Glutamatergic neuron (in vitro differentiated cells): ENCODE measurements around the gene KIF1C. TPM values are rescaled to one million over a fixed set of nuclear protein-coding genes. Genes with fewer than 3 reads are reported as not detected.
A peak's percentile ranks its signal among the peaks of the same experiment; 100 is the strongest.
"Not testable (repeated sequence)": the region's sequence is repeated elsewhere in the genome, so short reads cannot be mapped to it uniquely, and the experiment has no call there.

Source experiments
- DNase-seq: peaks from one replicate; pipeline ENCODE4 v3.0.0; 2022
- H3K27ac Mint-ChIP-seq: one replicate; pipeline ENCODE4 v1.8.0; 2020; ENCODE audit warnings: mild to moderate bottlenecking, mixed read lengths, inconsistent platforms; ENCODE audit not compliant: unreplicated experiment
- H3K27me3 Mint-ChIP-seq: one replicate; pipeline ENCODE4 v1.8.0; 2020; ENCODE audit warnings: mild to moderate bottlenecking, moderate library complexity, mixed read lengths, inconsistent platforms; ENCODE audit not compliant: unreplicated experiment
- H3K36me3 Mint-ChIP-seq: one replicate; pipeline ENCODE4 v1.8.0; 2020; ENCODE audit warnings: mild to moderate bottlenecking, mixed read lengths, inconsistent platforms; ENCODE audit not compliant: unreplicated experiment
- H3K4me1 Mint-ChIP-seq: one replicate; pipeline ENCODE4 v1.8.0; 2020; ENCODE audit warnings: mild to moderate bottlenecking, low read depth, mixed read lengths, inconsistent platforms; ENCODE audit not compliant: unreplicated experiment
- H3K4me3 Mint-ChIP-seq: one replicate; pipeline ENCODE4 v1.8.0; 2020; ENCODE audit warnings: mild to moderate bottlenecking, mixed read lengths, inconsistent platforms; ENCODE audit not compliant: unreplicated experiment
- H3K9me3 Mint-ChIP-seq: one replicate; pipeline ENCODE4 v1.8.0; 2020; ENCODE audit warnings: mild to moderate bottlenecking, moderate library complexity, mixed read lengths, inconsistent platforms; ENCODE audit not compliant: unreplicated experiment
- total RNA-seq: library from RNA; stranded (reverse); fragmentation: NEBNext Ultra II Directional; extraction: Animal tissue kit (Norgen Biotek cat#: 25700); gene quantifications from one replicate; pipeline ENCODE4 v1.2.1, GENCODE V29; 2021; ENCODE audit not compliant: unreplicated experiment
- TF ChIP-seq, protein P1 (sequence below): fragments of 200-600 bp; sonication (generic); IDR thresholded peaks from one replicate; pipeline ENCODE4 v1.5.0; 2021; ENCODE audit not compliant: partially characterized antibody, unreplicated experiment

KIF1C gene
- total RNA-seq, 1 donor from 2014 or later, result 5.6 TPM

DNA sequence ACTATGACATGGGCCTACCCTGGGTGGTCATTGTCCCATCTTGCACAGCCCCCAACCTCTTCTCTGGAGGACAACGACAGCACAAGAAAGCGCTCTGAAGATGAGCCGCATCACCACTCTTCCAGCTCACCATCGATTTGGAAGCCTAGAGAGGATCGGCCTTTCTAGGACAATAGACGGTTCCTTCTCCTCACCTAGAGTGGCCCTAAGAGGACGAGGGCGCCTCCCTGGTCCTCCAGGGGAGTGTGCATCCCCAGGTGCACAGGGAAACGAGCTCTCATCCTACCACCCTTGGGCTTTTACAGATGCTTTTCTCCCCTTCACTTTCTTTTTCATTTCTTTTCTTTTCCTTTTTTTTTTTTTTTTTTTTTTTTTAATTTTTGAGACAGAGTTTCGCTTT is 57.8 kb downstream of the KIF1C start:
- DNase-seq, result no peak
- no peak overlapping the region for H3K27ac Mint-ChIP-seq
- H3K4me3 Mint-ChIP-seq, result no peak overlapping the region
- H3K9me3 Mint-ChIP-seq, result peaks cover 6% of the 10 kb centered on the region
- TF ChIP-seq, protein P1, sequence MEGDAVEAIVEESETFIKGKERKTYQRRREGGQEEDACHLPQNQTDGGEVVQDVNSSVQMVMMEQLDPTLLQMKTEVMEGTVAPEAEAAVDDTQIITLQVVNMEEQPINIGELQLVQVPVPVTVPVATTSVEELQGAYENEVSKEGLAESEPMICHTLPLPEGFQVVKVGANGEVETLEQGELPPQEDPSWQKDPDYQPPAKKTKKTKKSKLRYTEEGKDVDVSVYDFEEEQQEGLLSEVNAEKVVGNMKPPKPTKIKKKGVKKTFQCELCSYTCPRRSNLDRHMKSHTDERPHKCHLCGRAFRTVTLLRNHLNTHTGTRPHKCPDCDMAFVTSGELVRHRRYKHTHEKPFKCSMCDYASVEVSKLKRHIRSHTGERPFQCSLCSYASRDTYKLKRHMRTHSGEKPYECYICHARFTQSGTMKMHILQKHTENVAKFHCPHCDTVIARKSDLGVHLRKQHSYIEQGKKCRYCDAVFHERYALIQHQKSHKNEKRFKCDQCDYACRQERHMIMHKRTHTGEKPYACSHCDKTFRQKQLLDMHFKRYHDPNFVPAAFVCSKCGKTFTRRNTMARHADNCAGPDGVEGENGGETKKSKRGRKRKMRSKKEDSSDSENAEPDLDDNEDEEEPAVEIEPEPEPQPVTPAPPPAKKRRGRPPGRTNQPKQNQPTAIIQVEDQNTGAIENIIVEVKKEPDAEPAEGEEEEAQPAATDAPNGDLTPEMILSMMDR, result no peak
- no peaks in the 10 kb centered on the region for H3K4me1 Mint-ChIP-seq
- H3K36me3 Mint-ChIP-seq, result peaks cover 5% of the 10 kb centered on the region
- H3K27me3 Mint-ChIP-seq, result peaks cover 6% of the 10 kb centered on the region

DNA sequence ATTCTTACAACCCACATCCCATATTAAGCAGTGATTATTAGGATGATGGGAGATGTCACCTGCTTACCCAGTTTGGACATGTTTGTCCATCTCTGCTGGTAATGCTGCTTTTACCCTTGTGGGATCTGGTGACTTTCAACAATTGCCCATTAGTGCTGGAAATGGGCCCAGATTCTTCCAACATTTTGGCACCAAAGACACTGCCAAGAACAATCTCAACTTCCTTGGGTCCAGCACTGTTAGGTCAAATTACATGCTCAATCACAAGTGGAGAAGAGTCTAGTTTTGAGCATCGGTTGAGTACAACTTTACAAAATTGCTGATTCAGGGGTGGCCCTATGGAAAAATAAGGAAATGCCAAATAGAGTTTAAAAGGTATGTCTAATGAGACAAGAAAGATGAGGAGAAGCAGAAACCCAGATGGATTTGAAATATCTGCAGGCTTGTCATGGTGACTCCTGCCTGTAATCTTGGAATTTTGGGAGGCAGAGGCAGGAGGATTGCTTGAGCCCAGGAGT is 67.5 kb downstream of the KIF1C start:
- no peak for DNase-seq
- Mint-ChIP-seq H3K9me3 (no peaks in the 10 kb centered on the region), H3K27me3 (peaks cover 3% of the 10 kb centered on the region), H3K27ac (no peak overlapping the region), H3K36me3 (no peaks in the 10 kb centered on the region), H3K4me3 (no peak overlapping the region), H3K4me1 (no peaks in the 10 kb centered on the region)
- TF ChIP-seq, protein P1, result no peak

DNA sequence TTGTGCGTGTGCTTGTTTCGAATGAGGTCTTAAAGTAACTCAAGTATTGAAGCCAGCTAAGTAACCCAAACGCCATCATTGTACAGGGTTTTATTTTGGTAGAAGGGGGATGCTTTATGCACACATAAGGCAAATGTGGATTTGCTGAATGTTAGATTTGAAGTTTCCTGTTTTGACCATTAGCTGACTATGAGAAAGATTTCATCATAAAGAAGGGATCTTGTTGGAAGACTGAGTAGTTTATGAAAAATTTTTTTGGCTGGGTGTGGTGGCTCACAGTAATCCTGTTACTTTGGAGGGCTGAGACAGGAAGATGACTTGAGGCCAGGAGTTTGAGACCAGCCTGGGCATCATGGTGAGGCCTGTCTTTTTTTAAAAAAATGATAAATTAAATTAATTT is 70.5 kb downstream of the KIF1C start:
- no peaks in the 10 kb centered on the region for H3K4me1 Mint-ChIP-seq

DNA sequence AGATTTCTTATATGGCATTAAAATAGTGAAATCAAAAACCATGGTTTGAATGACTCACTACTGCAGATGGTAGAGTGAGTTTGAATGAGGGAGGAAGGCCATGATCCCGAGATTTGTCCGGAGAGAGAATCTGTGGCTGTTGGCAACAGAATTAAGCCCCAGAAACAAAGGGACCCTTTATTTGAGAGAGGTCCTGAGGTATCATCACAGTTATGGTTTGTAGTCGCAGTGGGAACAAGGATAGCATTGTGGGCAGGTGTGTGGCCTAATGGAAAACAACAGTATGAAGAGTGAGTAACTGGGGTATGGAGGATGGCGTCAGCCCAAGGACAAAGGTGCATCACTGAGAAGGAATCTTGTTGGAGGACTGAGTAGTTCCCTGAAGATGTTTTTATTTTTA is 72.0 kb downstream of the KIF1C start:
- H3K4me3 Mint-ChIP-seq, result no peak overlapping the region

More for the DNA sequence above, 70.5 kb downstream of the KIF1C start:
- H3K4me3 Mint-ChIP-seq, result no peak overlapping the region
- TF ChIP-seq, protein P1, result no peak
- no peaks in the 10 kb centered on the region for H3K9me3 Mint-ChIP-seq
- H3K36me3 Mint-ChIP-seq, result no peaks in the 10 kb centered on the region
- H3K27ac Mint-ChIP-seq, result no peak overlapping the region
- peaks cover 1% of the 10 kb centered on the region for H3K27me3 Mint-ChIP-seq
- no peak for DNase-seq

DNA sequence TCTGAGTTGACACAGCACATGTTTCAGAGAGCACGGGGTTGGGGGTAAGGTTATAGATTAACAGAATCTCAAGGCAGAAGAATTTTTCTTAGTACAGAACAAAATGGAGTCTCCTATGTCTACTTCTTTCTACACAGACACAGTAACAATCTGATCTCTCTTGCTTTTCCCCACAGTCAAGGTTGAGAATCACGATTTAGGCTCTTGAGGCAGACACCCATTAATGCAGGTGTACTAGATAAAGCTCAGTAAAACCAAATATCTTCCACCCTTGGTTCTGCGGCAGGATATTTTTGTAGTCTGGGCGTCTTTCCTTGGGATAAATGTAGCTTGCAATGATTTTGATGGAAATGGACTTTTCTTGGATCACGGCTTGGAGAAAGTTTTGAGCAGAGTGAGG is 77.7 kb downstream of the KIF1C start:
- not testable (repeated sequence) for H3K4me3 Mint-ChIP-seq, DNase-seq, H3K4me1 Mint-ChIP-seq, H3K27ac Mint-ChIP-seq, H3K9me3 Mint-ChIP-seq, H3K27me3 Mint-ChIP-seq
- peaks cover 11% of the 10 kb centered on the region for H3K36me3 Mint-ChIP-seq

More for the DNA sequence above, 72.0 kb downstream of the KIF1C start:
- TF ChIP-seq, protein P1, result no peak
- H3K36me3 Mint-ChIP-seq, result no peaks in the 10 kb centered on the region
- H3K27me3 Mint-ChIP-seq, result no peaks in the 10 kb centered on the region
- H3K4me1 Mint-ChIP-seq, result no peaks in the 10 kb centered on the region
- H3K27ac Mint-ChIP-seq, result no peak overlapping the region
- no peaks in the 10 kb centered on the region for H3K9me3 Mint-ChIP-seq
- no peak for DNase-seq

DNA sequence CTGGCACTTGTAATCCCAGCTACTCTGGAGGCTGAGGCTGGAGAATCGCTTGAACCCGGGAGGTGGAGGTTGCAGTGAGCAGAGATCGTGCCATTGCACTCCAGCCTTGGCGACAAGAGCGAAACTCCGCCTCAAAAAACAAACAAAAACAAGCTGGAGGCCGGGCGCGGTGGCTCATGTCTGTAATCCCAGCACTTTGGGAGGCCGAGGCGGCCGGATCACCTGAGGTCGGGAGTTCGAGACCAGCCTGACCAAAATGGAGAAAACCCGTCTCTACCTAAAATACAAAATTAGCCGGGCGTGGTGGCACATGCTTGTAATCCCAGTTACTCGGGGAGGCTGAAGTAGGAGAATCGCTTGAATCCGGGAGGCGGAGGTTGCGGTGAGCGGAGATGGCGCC is 79.5 kb downstream of the KIF1C start:
- Mint-ChIP-seq H3K27ac (peak overlapping the region; percentile 55), H3K4me3 (peak overlapping the region; percentile 91), H3K36me3 (peaks cover 15% of the 10 kb centered on the region)
- H3K9me3 Mint-ChIP-seq, H3K27me3 Mint-ChIP-seq, DNase-seq, H3K4me1 Mint-ChIP-seq: not testable (repeated sequence)
